PC-9 (cell line): Measurements from ENCODE around the gene HSPG2.

Source experiments
- EZH2 ChIP-seq: fragments of 200-600 bp; sonication (generic); IDR thresholded peaks from 2 replicates; pipeline ENCODE4 v1.8.0; 2017; ENCODE audit warnings: antibody characterized with exemption, low read depth
- TF ChIP-seq, protein P1 (sequence below): fragments of 200-600 bp; sonication (generic); conservative IDR thresholded peaks from 2 replicates; pipeline ENCODE4 v1.6.1; 2017; ENCODE audit warnings: mixed run types, antibody characterized with exemption, mild to moderate bottlenecking, moderate library complexity

DNA sequence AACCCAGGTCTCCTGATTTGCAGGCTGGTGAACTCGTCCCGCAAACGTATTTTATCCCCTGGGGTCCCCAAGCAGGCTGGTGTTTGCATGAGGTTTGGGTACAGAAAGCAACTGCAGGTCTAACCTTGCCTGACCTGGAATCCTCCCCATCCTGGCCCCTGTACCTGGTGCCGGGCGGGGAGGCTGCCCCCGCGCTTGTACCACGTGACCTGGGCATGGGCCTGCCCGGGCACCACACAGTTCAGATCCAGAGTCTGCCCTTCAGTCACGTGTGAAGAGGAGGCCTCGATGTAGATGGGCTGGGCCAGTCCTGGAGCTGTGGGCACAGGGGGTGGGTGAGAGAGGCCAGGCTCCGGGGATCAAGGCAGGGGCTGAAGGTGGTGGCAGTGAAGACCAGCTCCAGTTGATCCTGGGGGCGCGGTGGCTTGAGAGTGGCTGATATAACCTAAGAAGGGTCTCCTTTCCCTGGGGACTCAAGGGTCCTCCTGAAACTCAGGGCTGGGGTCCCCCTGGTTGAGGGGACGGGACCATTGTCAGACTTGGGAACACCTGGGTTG is 94.4 kb downstream of the HSPG2 start:
- TF ChIP-seq, protein P1, sequence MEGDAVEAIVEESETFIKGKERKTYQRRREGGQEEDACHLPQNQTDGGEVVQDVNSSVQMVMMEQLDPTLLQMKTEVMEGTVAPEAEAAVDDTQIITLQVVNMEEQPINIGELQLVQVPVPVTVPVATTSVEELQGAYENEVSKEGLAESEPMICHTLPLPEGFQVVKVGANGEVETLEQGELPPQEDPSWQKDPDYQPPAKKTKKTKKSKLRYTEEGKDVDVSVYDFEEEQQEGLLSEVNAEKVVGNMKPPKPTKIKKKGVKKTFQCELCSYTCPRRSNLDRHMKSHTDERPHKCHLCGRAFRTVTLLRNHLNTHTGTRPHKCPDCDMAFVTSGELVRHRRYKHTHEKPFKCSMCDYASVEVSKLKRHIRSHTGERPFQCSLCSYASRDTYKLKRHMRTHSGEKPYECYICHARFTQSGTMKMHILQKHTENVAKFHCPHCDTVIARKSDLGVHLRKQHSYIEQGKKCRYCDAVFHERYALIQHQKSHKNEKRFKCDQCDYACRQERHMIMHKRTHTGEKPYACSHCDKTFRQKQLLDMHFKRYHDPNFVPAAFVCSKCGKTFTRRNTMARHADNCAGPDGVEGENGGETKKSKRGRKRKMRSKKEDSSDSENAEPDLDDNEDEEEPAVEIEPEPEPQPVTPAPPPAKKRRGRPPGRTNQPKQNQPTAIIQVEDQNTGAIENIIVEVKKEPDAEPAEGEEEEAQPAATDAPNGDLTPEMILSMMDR = no peak
- TF ChIP-seq EZH2 = no peak
